Panc1 (cell line): ENCODE measurements around the gene MAP4K2. TPM values are rescaled to one million over a fixed set of nuclear protein-coding genes. Genes with fewer than 3 reads are reported as not detected.

Source experiments
- ATAC-seq: fragments of 200-7000 bp; cut with Tn5 transposase; 2 replicates; pipeline ENCODE4 v1.9.1; 2020; ENCODE audit warnings: mild to moderate bottlenecking, moderate library complexity
- BruUV-seq: library from RNA; stranded (reverse); fragments of 400-500 nt; replicated peaks from 2 replicates; lab custom pipeline; 2021; lab: Mats Ljungman, UMichigan
- CTCF ChIA-PET: fragments of 300-600 bp; sonication (Branson Sonifier 250); formaldehyde crosslinking; loops from one replicate; lab custom pipeline; 2022; ENCODE audit warnings: antibody characterized with exemption; lab: Charles Lee
- POLR2A ChIA-PET: fragments of 300-600 bp; sonication (Branson Sonifier 250); formaldehyde crosslinking; loops from one replicate; lab custom pipeline; 2022; ENCODE audit warnings: antibody characterized with exemption; lab: Charles Lee
- DNase-seq: peaks from one replicate; pipeline ENCODE4 v3.0.0-alpha.2; 2010; ENCODE audit warnings: low read depth, low spot score
- H3K27ac ChIP-seq: 2 replicates; pipeline ENCODE4 v1.5.1; 2011; ENCODE audit warnings: mild to moderate bottlenecking, low read length, inconsistent platforms
- H3K27me3 ChIP-seq: fragments of 200-500 bp; sonication (Bioruptor generic); 2 replicates; pipeline ENCODE4 v1.6.0; 2014; ENCODE audit warnings: low read length, inconsistent platforms; ENCODE audit not compliant: control insufficient read depth, insufficient read depth
- H3K36me3 ChIP-seq: fragments of 200-500 bp; sonication (Bioruptor generic); 2 replicates; pipeline ENCODE4 v1.5.1; 2014; ENCODE audit warnings: inconsistent platforms, mild to moderate bottlenecking, low read length, moderate library complexity; ENCODE audit not compliant: control insufficient read depth, insufficient read depth
- H3K4me1 ChIP-seq: 2 replicates; pipeline ENCODE4 v1.5.1; 2011; ENCODE audit warnings: inconsistent platforms, mild to moderate bottlenecking, low read length, moderate library complexity; ENCODE audit not compliant: control insufficient read depth, insufficient read depth
- H3K4me3 ChIP-seq, 2 experiments: 2 replicates each; pipeline ENCODE4 v1.5.1; 2011 to 2012; ENCODE audit warnings: low read depth in 2 of 2, low read length in 2 of 2, mild to moderate bottlenecking in 2 of 2, inconsistent platforms in 1 of 2, moderate library complexity in 1 of 2
- H3K9me3 ChIP-seq: fragments of 200-500 bp; sonication (Bioruptor generic); 2 replicates; pipeline ENCODE4 v1.5.1; 2014; ENCODE audit warnings: low read depth, mild to moderate bottlenecking, inconsistent platforms, low read length, moderate library complexity; ENCODE audit not compliant: control insufficient read depth, insufficient read depth
- CTCF ChIP-seq: fragments of 450-650 bp; IDR thresholded peaks from 2 replicates; pipeline ENCODE4 v1.5.1; 2017; ENCODE audit warnings: mild to moderate bottlenecking
- POLR2AphosphoS5 ChIP-seq: IDR thresholded peaks from 2 replicates; pipeline ENCODE4 v1.6.1; 2012; ENCODE audit warnings: mild to moderate bottlenecking, low read depth, low read length, moderate library complexity
- REST ChIP-seq, 2 experiments: IDR thresholded peaks; 2 replicates each; pipeline ENCODE4 v1.6.1; 2011 to 2012; ENCODE audit warnings: low read depth in 2 of 2, control low read depth in 1 of 2, low read length in 1 of 2, mild to moderate bottlenecking in 1 of 2, moderate library complexity in 1 of 2; ENCODE audit not compliant: insufficient read depth in 1 of 2
- SIN3A ChIP-seq: IDR thresholded peaks from 2 replicates; pipeline ENCODE4 v1.6.1; 2012; ENCODE audit warnings: low read depth, mild to moderate bottlenecking, low read length, moderate library complexity, borderline replicate concordance; ENCODE audit not compliant: insufficient read depth
- TCF7L2 ChIP-seq: IDR thresholded peaks from 2 replicates; pipeline ENCODE4 v1.6.1; 2011; ENCODE audit warnings: mild to moderate bottlenecking, low read depth, low read length, inconsistent platforms
- in situ Hi-C: cut with HindIII; loops from 2 replicates; pipeline ENCODE4 v1.10.0; 2016; ENCODE audit warnings: low sequenced_read_pairs, low pct_unique_long_range_greater_than_20kb
- intact Hi-C: fragments of 100-400 bp; cut with micrococcal nuclease; formaldehyde crosslinking; loops from one replicate; pipeline ENCODE4 v1.10.0; 2022; ENCODE audit not compliant: unreplicated experiment
- total RNA-seq: library from RNA; stranded (reverse); gene quantifications from one replicate; pipeline ENCODE4 v1.2.1, GENCODE V29; 2021; ENCODE audit not compliant: unreplicated experiment

MAP4K2 gene
- total RNA-seq, 1 experiment from 2014 or later = 46.4 TPM

- Histone ChIP-seq H3K4me3 (no peak overlapping the region), H3K27ac (no peak overlapping the region), H3K36me3 (no peaks in the 10 kb centered on the region; the same call in 1 of the 2 replicates), H3K27me3 (no peaks in the 10 kb centered on the region), H3K4me1 (peaks cover 16% of the 10 kb centered on the region), H3K9me3 (no peaks in the 10 kb centered on the region)
- ChIA-PET CTCF (interaction anchor here (0.5 to 0.6 kb wide), 2 partner anchors 76 to 476 kb away, joined by 3 to 14 read pairs; no protein-coding TSS in a partner anchor), POLR2A (interaction anchor here (1.6 kb wide), 1 partner anchor 20 kb away, joined by 4 read pairs; the partner anchor contains the start of gene SF1)
- no TSS peak for BruUV-seq
- DNase-seq (no peak), ATAC-seq (no peak)
- intact Hi-C loops (no loop called here), in situ Hi-C loops (no loop called here)
- TF ChIP-seq POLR2AphosphoS5 (no peak), REST (IDR thresholded peaks at IDR 0.05; ENCODE audit: insufficient read depth in 1 of 2, low read depth in 2 of 2, low read length in 1 of 2) (no peak), CTCF (no peak), TCF7L2 (no peak), SIN3A (no peak)
Measured at GRCh38 chr11:64799256-64799622, 3.8 kb downstream of the MAP4K2 start.

- ATAC-seq = no peak
- CTCF ChIA-PET = no interaction called here
Measured at GRCh38 chr11:64796757-64797541, 6.1 kb downstream of the MAP4K2 start.

More at GRCh38 chr11:64796757-64797541, 6.1 kb downstream of the MAP4K2 start:
- Histone ChIP-seq H3K4me3 (no peak overlapping the region), H3K4me1 (0 out of 2 replicates have a peak, but pooled peaks cover 4% of the 10 kb centered on the region), H3K9me3 (no peaks in the 10 kb centered on the region), H3K36me3 (no peaks in the 10 kb centered on the region; the same call in 1 of the 2 replicates), H3K27ac (no peak overlapping the region), H3K27me3 (no peaks in the 10 kb centered on the region)
- no TSS peak for BruUV-seq
- intact Hi-C loops = no loop called here
- in situ Hi-C loops = no loop called here
- no peak for DNase-seq
- TF ChIP-seq TCF7L2 (no peak), REST (IDR thresholded peaks at IDR 0.05; ENCODE audit: insufficient read depth in 1 of 2, low read depth in 2 of 2, low read length in 1 of 2) (no peak), SIN3A (no peak), POLR2AphosphoS5 (no peak), CTCF (no peak)
- POLR2A ChIA-PET = interaction anchor here (0.5 kb wide), 1 partner anchor 173 kb away, joined by 10 read pairs; no protein-coding TSS in a partner anchor
